ENCODE data around the gene KISS1R.

Gene KISS1R

GRCh38 chr19:924553-925086 is 7.5 kb downstream of the KISS1R start:
- no peak for DNase-seq (ENCODE audit: low read depth)

- no peak for DNase-seq (ENCODE audit: low read depth)
These were observed 8.0 kb downstream of the KISS1R start for GRCh38 chr19:925087-925525.

GRCh38 chr19:925526-926322 is 8.6 kb downstream of the KISS1R start, which contains the start of gene ARID3A:
Gene ARID3A, plus strand, starts transcription at chr19:926035. Its CDS starts 3,494 bp downstream, at chr19:929529.
- DNase-seq (ENCODE audit: low read depth), result peak; percentile 66

GRCh38 chr19:926323-926588 is 9.1 kb downstream of the KISS1R start:
- DNase-seq (ENCODE audit: low read depth), result no peak

GRCh38 chr19:926589-927350 is 9.6 kb downstream of the KISS1R start:
- no peak for DNase-seq (ENCODE audit: low read depth)

- no peak for DNase-seq (ENCODE audit: low read depth)
These were observed 10.2 kb downstream of the KISS1R start for GRCh38 chr19:927351-927779.

GRCh38 chr19:927780-928401 is 10.8 kb downstream of the KISS1R start:
- no peak for DNase-seq (ENCODE audit: low read depth)

GRCh38 chr19:928471-929202 is 11.5 kb downstream of the KISS1R start:
- no peak for DNase-seq (ENCODE audit: low read depth)

- DNase-seq (ENCODE audit: low read depth), result no peak
These were observed 12.2 kb downstream of the KISS1R start for GRCh38 chr19:929203-929890.

- no peak for DNase-seq (ENCODE audit: low read depth)
These were observed 12.7 kb downstream of the KISS1R start for GRCh38 chr19:929891-930258.

GRCh38 chr19:931860-932647 is 14.9 kb downstream of the KISS1R start:
- DNase-seq (ENCODE audit: low read depth), result no peak

- peak; percentile 29 for DNase-seq (ENCODE audit: low read depth)
These were observed 15.8 kb downstream of the KISS1R start for GRCh38 chr19:932648-933552.

GRCh38 chr19:933553-933882 is 16.4 kb downstream of the KISS1R start:
- DNase-seq (ENCODE audit: low read depth), result no peak

GRCh38 chr19:934197-934840 is 17.2 kb downstream of the KISS1R start:
- no peak for DNase-seq (ENCODE audit: low read depth)

- DNase-seq (ENCODE audit: low read depth), result no peak
These were observed 17.8 kb downstream of the KISS1R start for GRCh38 chr19:934865-935479.

- no peak for DNase-seq (ENCODE audit: low read depth)
These were observed 19.0 kb downstream of the KISS1R start for GRCh38 chr19:936175-936546.

GRCh38 chr19:937259-937694 is 20.1 kb downstream of the KISS1R start:
- DNase-seq (ENCODE audit: low read depth), result no peak

- no peak for DNase-seq (ENCODE audit: low read depth)
These were observed 21.2 kb downstream of the KISS1R start for GRCh38 chr19:938233-938923.

Measured in activated T-cell treated with anti-CD3 and anti-CD28 coated beads for 1 hour (primary cell).